ENCODE results near the gene PGAM2. TPM values are rescaled to one million over a fixed set of nuclear protein-coding genes. Genes with fewer than 3 reads are reported as not detected.
A peak's percentile ranks its signal among the peaks of the same experiment; 100 is the strongest.

Gene PGAM2
- total and polyA plus RNA-seq, 2 experiments from 2014 or later = not detected

DNA sequence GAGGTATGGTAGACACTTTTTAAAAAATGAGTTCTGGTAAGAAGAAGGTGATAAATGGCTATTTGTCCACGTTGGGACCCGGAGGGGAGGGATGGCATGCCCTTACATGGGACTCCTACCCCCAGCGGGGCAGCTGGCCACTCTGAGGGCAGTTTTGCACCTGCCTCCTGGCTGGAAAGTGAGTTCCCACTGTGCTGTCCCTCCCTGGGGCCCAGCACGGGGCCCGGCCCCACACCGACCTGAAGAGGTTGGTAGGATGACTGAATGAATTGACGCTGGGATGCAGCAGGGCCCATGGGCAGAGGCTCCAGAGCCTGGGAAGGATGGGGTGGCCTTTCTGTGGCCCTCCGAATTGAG, 38.2 kb upstream of the PGAM2 start:
- Histone ChIP-seq H3K27me3 (replicated peaks; ENCODE audit: insufficient read depth) (no peaks in the 10 kb centered on the region), H3K9ac (no peak overlapping the region), H4K20me1 (ENCODE audit: insufficient read depth) (no peaks in the 10 kb centered on the region), H3K4me1 (ENCODE audit: insufficient read depth) (peaks cover 35% of the 10 kb centered on the region), H3K4me2 (ENCODE audit: unreplicated experiment) (no peak overlapping the region), H3F3A (ENCODE audit: insufficient read depth) (peaks cover 32% of the 10 kb centered on the region), H3K79me2 (ENCODE audit: insufficient read depth) (peaks cover 26% of the 10 kb centered on the region), H3K9me3 (ENCODE audit: low read depth) (no peaks in the 10 kb centered on the region), H2AFZ (no peak overlapping the region), H3K9me2 (ENCODE audit: insufficient read depth) (no peaks in the 10 kb centered on the region), H3K36me3 (ENCODE audit: low read depth) (no peaks in the 10 kb centered on the region), H3K27ac (no peak overlapping the region), H3K4me3 (no peak overlapping the region)
- DNase-seq = no peak
- TF ChIP-seq EZH2phosphoT487 (IDR thresholded peaks at IDR 0.05; ENCODE audit: insufficient read depth, low read depth) = no peak
- TF ChIP-seq EZH2 (IDR thresholded peaks at IDR 0.05; ENCODE audit: insufficient read depth, poor library complexity, severe bottlenecking) = no peak
- in situ Hi-C loops (cut with MboI) = no loop called here
- 75 to 82% methylated on average over 8 of the region's 8 CpGs for WGBS, 2 experiments (ENCODE audit: low coverage in 1 of 2, low lambda C conversion rate in 2 of 2, missing lambda C conversion rate in 2 of 2)

DNA sequence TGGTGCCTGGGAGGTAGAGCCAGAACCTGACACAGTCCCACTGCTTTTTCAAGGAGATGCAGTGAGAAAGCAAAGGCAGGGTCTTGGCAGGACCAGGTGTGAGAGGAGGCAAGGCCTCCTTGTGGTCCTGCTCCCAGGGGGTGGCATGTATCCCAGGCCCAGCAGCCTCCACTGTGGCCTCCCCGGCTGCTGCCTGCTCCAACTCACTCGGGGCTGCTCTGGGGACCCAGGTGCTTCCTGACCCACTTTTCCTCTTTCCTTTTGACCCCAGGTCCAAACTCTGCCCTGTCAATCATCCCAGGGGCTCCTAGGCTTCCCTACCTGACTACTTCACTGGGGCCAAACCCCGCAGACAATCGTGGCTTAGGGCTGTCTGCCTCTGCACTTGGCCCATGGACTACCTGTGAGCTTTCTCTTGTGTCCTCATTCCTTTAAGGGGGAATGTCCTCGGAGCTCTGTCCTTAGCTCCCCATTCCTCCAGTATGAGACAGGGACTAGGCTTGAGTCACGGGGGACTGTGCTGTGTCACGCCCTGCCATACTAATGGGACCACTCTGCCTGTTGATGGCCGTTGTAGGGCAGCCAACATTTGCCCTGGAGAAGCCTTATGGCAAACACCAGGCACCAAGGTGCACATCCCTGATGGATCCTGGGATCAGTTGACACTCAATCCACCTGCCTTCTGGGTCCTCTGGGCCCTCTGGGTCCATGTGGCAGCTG, 37.6 kb upstream of the PGAM2 start:
- Histone ChIP-seq H3K9me2 (ENCODE audit: insufficient read depth) (no peaks in the 10 kb centered on the region), H3K9ac (peak overlapping the region; percentile 58), H2AFZ (no peak overlapping the region), H3K4me3 (no peak overlapping the region), H3F3A (ENCODE audit: insufficient read depth) (peaks cover 32% of the 10 kb centered on the region), H3K4me2 (ENCODE audit: unreplicated experiment) (no peak overlapping the region), H3K79me2 (ENCODE audit: insufficient read depth) (peaks cover 26% of the 10 kb centered on the region), H3K9me3 (ENCODE audit: low read depth) (no peaks in the 10 kb centered on the region), H3K4me1 (ENCODE audit: insufficient read depth) (peaks cover 35% of the 10 kb centered on the region), H3K36me3 (ENCODE audit: low read depth) (no peaks in the 10 kb centered on the region), H4K20me1 (ENCODE audit: insufficient read depth) (no peaks in the 10 kb centered on the region), H3K27me3 (replicated peaks; ENCODE audit: insufficient read depth) (no peaks in the 10 kb centered on the region), H3K27ac (peak overlapping the region; percentile 86)
- WGBS, 2 experiments (ENCODE audit: low coverage in 1 of 2, low lambda C conversion rate in 2 of 2, missing lambda C conversion rate in 2 of 2) = 68 to 75% methylated on average over 8 of the region's 8 CpGs
- TF ChIP-seq EZH2phosphoT487 (IDR thresholded peaks at IDR 0.05; ENCODE audit: insufficient read depth, low read depth) = no peak
- TF ChIP-seq EZH2 (IDR thresholded peaks at IDR 0.05; ENCODE audit: insufficient read depth, poor library complexity, severe bottlenecking) = no peak
- no peak for DNase-seq
- in situ Hi-C loops (cut with MboI) = no loop called here

DNA sequence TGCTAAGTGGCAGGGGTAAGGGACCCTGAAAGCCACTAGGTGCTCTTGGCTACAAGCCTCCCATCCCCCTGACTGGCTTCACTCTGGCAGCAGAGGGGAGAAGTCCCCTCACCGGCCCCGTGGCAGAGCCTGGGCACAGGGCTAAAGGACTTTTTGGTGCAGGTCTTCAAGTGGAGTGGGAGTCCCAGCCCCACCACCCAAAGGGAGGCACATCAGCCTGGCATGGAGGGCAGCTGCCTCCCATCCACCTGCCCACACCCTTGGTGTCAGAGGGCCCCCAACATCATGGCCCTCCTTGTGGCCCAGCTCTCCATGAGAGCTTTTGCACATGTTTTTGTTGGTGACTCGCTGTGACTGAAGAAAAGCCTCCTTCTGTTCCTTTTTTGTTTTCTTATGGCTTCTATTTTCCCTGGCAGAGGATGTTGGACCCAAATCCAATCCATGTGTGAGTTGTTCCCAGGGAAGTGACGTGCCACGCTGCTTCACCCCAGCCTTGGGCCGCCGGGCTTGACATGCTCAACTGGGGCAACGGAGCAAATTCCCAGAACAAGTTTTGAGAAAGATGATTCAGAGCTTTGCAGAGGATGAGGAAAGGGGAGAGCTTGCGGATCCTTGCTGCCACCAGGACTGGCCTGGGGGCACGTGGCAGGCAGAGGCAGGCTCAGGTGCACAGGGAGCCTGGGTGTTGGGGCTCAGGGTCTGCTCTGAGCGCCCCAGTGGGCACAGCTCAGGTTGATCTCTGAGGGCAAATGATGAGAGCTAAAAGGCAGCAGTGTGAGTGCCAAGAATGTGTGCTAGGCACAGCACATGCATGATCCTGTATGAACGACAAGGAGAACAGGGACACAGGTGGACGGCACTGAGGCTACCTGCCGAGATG, 36.8 kb upstream of the PGAM2 start:
- no peaks in the 10 kb centered on the region for H3K9me2 ChIP-seq (ENCODE audit: insufficient read depth)
- 0 out of 2 replicates have a peak overlapping the region, but pooled peaks have one; percentile 4 for H2AFZ ChIP-seq
- H3K27me3 ChIP-seq (replicated peaks; ENCODE audit: insufficient read depth) = no peaks in the 10 kb centered on the region
- peaks cover 19% of the 10 kb centered on the region for H3K79me2 ChIP-seq (ENCODE audit: insufficient read depth)
- H3K9me3 ChIP-seq (ENCODE audit: low read depth) = no peaks in the 10 kb centered on the region
- peaks cover 32% of the 10 kb centered on the region for H3F3A ChIP-seq (ENCODE audit: insufficient read depth)
- WGBS, 2 experiments (ENCODE audit: low coverage in 1 of 2, low lambda C conversion rate in 2 of 2, missing lambda C conversion rate in 2 of 2) = 34 to 38% methylated on average over 14 of the region's 14 CpGs
- H3K4me2 ChIP-seq (ENCODE audit: unreplicated experiment) = no peak overlapping the region
- no peaks in the 10 kb centered on the region for H4K20me1 ChIP-seq (ENCODE audit: insufficient read depth)
- peaks cover 35% of the 10 kb centered on the region for H3K4me1 ChIP-seq (ENCODE audit: insufficient read depth)
- in situ Hi-C loops (cut with MboI) = no loop called here
- peak; percentile 97 for DNase-seq
- H3K4me3 ChIP-seq = no peak overlapping the region
- TF ChIP-seq EZH2phosphoT487 (IDR thresholded peaks at IDR 0.05; ENCODE audit: insufficient read depth, low read depth) = no peak
- TF ChIP-seq EZH2 (IDR thresholded peaks at IDR 0.05; ENCODE audit: insufficient read depth, poor library complexity, severe bottlenecking) = no peak
- H3K27ac ChIP-seq = peak overlapping the region; percentile 86
- peak overlapping the region; percentile 61 for H3K9ac ChIP-seq
- no peaks in the 10 kb centered on the region for H3K36me3 ChIP-seq (ENCODE audit: low read depth)

DNA sequence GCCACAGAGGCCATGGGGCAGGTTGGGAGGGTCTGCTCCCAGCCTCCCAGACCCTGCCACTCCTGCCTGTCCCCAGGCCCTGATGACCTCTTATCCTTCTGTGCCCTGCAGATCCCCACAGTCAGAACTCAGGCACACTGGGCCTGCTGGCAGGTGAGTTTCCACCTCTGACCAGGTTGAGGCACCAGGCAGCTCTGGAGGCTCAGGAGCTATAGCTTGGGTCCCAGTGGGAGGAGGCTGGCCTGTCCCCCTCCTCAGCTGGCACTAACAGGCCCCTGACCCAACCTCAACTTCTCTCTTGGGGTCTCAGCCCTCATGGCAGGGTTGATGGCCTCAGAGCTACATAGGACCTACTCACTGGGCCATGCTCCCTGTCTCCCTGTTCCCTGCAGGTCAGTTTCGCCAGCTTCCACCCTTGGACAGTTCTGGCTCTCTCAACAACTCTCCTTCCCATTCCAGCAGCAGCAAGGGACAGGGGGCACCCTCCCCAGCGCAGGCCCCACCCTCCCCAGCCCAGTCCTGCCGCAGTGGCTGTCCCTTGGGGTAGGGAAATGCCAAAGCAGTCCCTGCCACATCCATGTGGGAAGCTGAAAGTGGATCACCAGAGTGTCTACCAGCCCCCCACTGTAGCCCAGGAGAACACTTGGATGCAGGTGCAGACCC, 36.1 kb upstream of the PGAM2 start:
- peak overlapping the region; percentile 61 for H3K9ac ChIP-seq
- no peaks in the 10 kb centered on the region for H3K27me3 ChIP-seq (replicated peaks; ENCODE audit: insufficient read depth)
- no peaks in the 10 kb centered on the region for H4K20me1 ChIP-seq (ENCODE audit: insufficient read depth)
- H2AFZ ChIP-seq = no peak overlapping the region
- peaks cover 30% of the 10 kb centered on the region for H3K4me1 ChIP-seq (ENCODE audit: insufficient read depth)
- peak overlapping the region; percentile 86 for H3K27ac ChIP-seq
- no peak overlapping the region for H3K4me3 ChIP-seq
- H3K36me3 ChIP-seq (ENCODE audit: low read depth) = no peaks in the 10 kb centered on the region
- DNase-seq = no peak
- H3K9me3 ChIP-seq (ENCODE audit: low read depth) = no peaks in the 10 kb centered on the region
- no peak overlapping the region for H3K4me2 ChIP-seq (ENCODE audit: unreplicated experiment)
- TF ChIP-seq EZH2 (IDR thresholded peaks at IDR 0.05; ENCODE audit: insufficient read depth, poor library complexity, severe bottlenecking) (no peak), EZH2phosphoT487 (IDR thresholded peaks at IDR 0.05; ENCODE audit: insufficient read depth, low read depth) (no peak)
- H3K79me2 ChIP-seq (ENCODE audit: insufficient read depth) = peaks cover 11% of the 10 kb centered on the region
- no peaks in the 10 kb centered on the region for H3K9me2 ChIP-seq (ENCODE audit: insufficient read depth)
- 67 to 77% methylated on average over 3 of the region's 3 CpGs for WGBS, 2 experiments (ENCODE audit: low coverage in 1 of 2, low lambda C conversion rate in 2 of 2, missing lambda C conversion rate in 2 of 2)
- H3F3A ChIP-seq (ENCODE audit: insufficient read depth) = peaks cover 32% of the 10 kb centered on the region
- in situ Hi-C loops (cut with MboI) = no loop called here
